ENCODE measurements around the gene PLEK. TPM values are rescaled to one million over a fixed set of nuclear protein-coding genes. Genes with fewer than 3 reads are reported as not detected.

PLEK gene
- total and polyA plus RNA-seq, 10 of the 15 experiments (the other 5 are each of a cell fraction or from before 2014, with no cell fraction given) = 229 to 804 (median 362) TPM

- Histone ChIP-seq H3K27me3 (replicated peaks in 1 of 2; ENCODE audit: control insufficient read depth in 2 of 2, insufficient read depth in 2 of 2, low read length in 1 of 2) (peaks cover 0 to 1% of the 10 kb centered on the region in 2 experiments; a peak in 2 of 4 replicates), H3K27ac (ENCODE audit: control insufficient read depth, insufficient read depth) (no peak overlapping the region), H4K20me1 (ENCODE audit: control insufficient read depth, insufficient read depth) (no peaks in the 10 kb centered on the region), H2AFZ (ENCODE audit: control insufficient read depth, low read depth, low read length) (no peak overlapping the region), H3K36me3 (ENCODE audit: control insufficient read depth in 2 of 2, insufficient read depth in 2 of 2, low read length in 1 of 2) (no peaks in the 10 kb centered on the region), H3K4me1 (ENCODE audit: control insufficient read depth, insufficient read depth, low read length) (no peaks in the 10 kb centered on the region), H3K4me2 (ENCODE audit: control insufficient read depth, insufficient read depth) (no peak overlapping the region), H3K9ac (ENCODE audit: control insufficient read depth, insufficient read depth, low read length) (no peak overlapping the region), H3K9me3 (replicated peaks; ENCODE audit: control insufficient read depth, insufficient read depth, low read length) (no peaks in the 10 kb centered on the region), H3K79me2 (ENCODE audit: control insufficient read depth, insufficient read depth, low read length) (no peaks in the 10 kb centered on the region), H3K4me3 (no peak overlapping the region)
- POLR2A ChIA-PET = no interaction called here
- BruUV-seq (replicated peaks) = no TSS peak
- no peak for DNase-seq (ENCODE audit: low read depth, low spot score)
- ATAC-seq = no peak
- TF ChIP-seq SKIL (IDR thresholded peaks at IDR 0.05; ENCODE audit: low read depth, poor library complexity, severe bottlenecking) (no peak), YBX1 (IDR thresholded peaks at IDR 0.05) (no peak), IKZF1 (conservative IDR thresholded peaks at IDR 0.05) (no peak), PML (IDR thresholded peaks at IDR 0.05; ENCODE audit: low read length) (no peak), SMC3 (IDR thresholded peaks at IDR 0.05; ENCODE audit: borderline replicate concordance, low read length) (no peak), JUND (IDR thresholded peaks at IDR 0.05; ENCODE audit: low read depth, low read length) (no peak), BACH1 (IDR thresholded peaks at IDR 0.05; ENCODE audit: borderline replicate concordance) (no peak), PBX3 (IDR thresholded peaks at IDR 0.05; ENCODE audit: insufficient replicate concordance, low read depth, low read length) (no peak), RFX5 (IDR thresholded peaks at IDR 0.05; ENCODE audit: low read depth, low read length) (no peak), SPI1 (IDR thresholded peaks at IDR 0.05; ENCODE audit: borderline replicate concordance, insufficient read depth, low read depth, low read length) (no peak), POLR2AphosphoS2 (IDR thresholded peaks at IDR 0.05; ENCODE audit: low read depth, low read length) (no peak), SREBF2 (IDR thresholded peaks at IDR 0.05; ENCODE audit: low read length) (no peak), RELA (IDR thresholded peaks at IDR 0.05; ENCODE audit: borderline replicate concordance, partially characterized antibody) (no peak), SIN3A (IDR thresholded peaks at IDR 0.05; ENCODE audit: low read depth, low read length) (no peak)
- WGBS (ENCODE audit: insufficient coverage, insufficient replicate concordance, low lambda C conversion rate, missing lambda C conversion rate) = 39% methylated on average over 1 of the region's 1 CpG
- intact Hi-C loops (cut with micrococcal nuclease; ENCODE audit: unreplicated experiment) (no loop called here), in situ Hi-C loops (cut with MboI) (no loop called here)
- SMC1A ChIA-PET (ENCODE audit: uncharacterized antibody, unreplicated experiment) = no interaction called here
- CTCF ChIA-PET = no interaction called here
- RAD21 ChIA-PET (ENCODE audit: unreplicated experiment) = no interaction called here
- FAIRE-seq = no peak
These were observed 22.6 kb upstream of the PLEK start for GRCh38 chr2:68342470-68342869.

All from GM12878 (cell line).